C1 segment of cervical spinal cord (tissue), 14 donors: Measurements from ENCODE around the gene MAPKAPK3.
A peak's percentile ranks its signal among the peaks of the same experiment; 100 is the strongest.

Experiments used
- DNase-seq, 14 donors: peaks; one replicate each; lab custom pipeline; 2025; lab: John Stamatoyannopoulos, UW

MAPKAPK3 gene

DNA sequence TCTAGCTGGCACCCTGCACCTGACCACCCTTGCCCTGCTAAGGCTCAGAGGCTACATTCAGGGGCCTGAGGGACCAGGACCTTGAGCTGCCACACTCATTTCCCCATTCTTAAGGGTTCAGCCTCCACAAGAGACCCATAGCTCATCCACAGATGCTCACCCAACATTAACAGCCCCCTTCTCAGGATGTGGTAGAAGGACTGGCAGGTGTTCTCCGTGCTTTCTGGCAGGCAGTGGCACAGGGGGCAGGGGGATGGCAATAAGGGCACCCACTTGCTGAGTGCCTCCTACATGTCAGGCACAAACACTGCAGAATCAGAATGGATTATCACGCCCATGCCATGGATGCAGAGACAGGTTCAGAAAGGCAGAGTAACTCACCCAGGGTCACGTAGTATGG, 9.4 kb downstream of the MAPKAPK3 start:
- no peak for DNase-seq

DNA sequence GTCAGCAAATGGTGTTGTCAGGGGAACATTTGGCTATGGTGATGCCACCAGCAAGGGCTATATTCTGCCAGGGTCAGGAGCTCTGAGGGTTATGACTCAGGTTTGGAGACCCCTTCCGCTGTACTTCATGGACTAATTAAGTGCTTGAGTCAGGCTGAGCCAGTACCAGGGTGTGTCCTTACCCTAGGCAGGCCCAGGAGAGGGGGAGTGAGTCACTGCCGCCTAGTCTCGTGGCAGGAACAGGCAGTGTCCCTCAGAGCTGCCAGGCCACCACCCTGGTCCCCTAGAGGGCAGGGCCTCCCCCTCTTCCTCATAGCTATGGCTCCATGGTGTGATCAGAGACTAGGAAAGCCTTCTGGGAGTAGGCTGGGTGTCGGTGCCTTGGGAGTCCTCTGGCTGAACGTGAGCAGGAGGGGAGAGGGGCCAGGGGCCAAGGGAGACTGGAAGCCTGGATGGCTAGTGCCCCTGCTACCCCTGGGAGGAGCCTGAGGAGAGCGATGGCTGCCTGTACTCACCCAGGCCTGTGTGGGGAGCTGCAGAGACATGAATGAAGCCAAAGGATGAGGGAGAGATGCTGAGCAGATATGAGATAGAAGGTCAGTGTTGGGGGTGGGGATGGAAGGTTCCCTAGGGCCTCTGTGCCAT, 10.6 kb downstream of the MAPKAPK3 start:
- peak in 4 of 14 donors; percentile 8 to 74 (median 19) for DNase-seq

DNA sequence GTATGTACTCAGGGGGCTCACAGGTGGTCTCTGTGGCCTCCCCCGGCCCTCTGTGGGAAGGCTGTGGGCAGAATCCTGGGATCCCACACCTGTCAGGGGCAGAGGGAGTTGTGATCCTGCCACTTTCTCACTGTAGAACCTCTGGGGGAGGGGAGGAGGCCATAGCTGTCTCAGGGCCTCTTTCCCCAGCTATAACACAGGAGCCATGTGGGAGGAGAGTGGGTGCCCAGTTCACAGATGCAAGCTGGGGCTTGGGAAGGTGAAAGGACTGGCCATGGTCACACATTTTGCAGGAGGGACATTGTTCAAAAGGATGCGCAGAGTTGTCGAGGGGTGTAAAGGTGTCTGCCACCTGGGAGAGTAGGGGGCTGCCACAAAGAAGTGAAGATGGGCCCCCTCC, 11.7 kb downstream of the MAPKAPK3 start:
- no peak for DNase-seq

DNA sequence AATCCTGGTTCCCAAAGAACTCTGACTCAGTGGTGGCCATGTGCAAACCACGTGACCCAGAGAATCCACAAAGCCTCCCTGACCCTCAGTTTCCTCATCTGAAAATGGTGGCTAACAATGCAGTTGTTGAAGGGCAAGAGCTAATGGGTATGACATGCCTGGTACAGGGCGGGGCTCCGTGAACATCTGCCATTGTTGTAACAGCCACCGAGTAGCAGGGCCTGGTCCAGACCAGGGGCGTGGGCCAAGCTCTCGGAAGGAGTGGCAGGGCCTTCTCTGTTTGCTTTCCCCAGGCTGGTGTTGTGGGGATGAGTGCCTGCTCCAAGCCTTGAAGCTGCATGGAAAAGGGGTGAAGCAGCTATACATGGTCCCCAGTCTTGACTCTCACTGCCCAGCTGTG, 13.4 kb downstream of the MAPKAPK3 start:
- DNase-seq: no peak

DNA sequence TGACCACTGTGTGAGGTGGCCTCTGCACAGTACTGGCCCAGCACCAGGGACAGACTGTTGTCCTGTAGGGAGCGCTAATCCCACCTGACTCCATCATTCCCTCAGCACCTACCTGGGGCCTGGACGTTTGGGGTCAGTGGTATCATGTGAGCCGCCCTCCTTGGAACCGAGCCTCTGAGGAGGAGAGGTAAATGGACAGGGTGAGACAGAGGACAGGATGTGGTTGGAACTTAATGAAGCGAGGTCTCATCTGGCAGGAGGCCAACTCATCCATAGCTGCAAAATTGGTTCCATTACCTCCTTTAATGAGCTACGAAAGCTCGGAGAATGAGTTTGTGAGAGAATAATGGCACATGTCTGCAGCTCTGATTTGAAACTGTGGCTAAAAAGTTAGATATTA, 13.9 kb downstream of the MAPKAPK3 start:
- no peak for DNase-seq

DNA sequence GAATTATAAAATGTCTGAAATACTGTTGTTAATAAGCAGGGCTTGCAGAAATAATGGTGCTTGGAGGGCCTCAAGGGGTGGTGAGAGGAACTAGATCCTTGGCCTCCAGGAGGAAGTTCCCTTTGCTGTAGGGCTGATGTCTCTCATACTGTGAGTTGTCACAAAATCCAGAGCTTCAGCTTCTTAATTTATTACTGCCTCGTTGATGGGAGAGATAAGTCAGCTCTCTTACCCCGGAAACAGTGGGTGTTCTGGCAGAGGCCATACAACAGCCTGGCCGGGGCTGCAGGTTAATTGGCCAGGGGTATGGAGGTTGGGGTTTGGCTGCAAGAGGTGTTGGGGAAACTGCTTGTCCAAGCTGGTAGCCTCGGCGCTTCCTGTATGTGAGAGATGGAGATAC, 15.5 kb downstream of the MAPKAPK3 start:
- DNase-seq: no peak

DNA sequence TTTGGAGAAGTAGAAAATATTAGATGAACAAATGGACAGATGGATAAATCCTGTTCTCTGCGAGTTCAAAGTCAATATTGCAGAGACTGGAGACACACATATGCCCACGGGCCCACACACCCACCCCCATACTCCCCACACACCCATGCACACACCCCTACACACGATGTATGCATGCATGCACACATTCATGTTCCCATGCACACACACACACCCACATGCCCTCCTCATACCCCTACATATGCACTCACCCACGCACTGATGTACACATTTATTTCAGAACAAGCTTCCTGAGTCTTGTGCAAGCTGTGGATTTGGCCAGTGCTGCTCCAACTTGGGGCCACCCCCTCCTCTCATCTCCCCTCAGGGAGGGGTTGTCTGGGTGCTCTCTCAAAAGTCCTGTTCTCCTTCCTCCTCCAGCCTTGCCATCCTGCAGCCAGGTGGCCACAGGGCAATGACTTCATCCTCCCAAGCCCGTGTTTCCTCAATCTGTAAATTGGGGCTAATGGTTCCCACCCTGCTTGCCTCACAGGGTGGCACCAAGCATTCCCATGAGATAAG, 16.4 kb downstream of the MAPKAPK3 start:
- DNase-seq: no peak

DNA sequence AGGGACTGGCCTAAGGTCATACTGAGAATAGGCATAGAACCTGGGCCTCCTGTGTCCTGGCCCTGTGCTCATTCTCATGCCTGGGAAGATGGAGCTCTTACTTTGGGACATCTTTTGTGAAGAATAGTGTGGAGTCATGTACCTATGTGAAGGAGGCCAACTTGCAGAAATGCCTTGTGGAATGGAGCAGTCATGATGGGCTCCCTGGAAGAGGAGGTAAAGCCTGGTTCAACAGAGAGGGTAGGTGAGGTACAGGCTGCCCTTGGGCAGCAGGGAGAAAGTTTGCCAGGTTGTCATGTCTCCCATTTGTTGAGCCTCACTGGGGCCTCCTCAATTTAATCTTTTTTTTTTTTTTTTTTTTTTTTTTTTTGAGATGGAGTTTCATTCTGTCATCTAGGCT, 18.1 kb downstream of the MAPKAPK3 start:
- no peak for DNase-seq

DNA sequence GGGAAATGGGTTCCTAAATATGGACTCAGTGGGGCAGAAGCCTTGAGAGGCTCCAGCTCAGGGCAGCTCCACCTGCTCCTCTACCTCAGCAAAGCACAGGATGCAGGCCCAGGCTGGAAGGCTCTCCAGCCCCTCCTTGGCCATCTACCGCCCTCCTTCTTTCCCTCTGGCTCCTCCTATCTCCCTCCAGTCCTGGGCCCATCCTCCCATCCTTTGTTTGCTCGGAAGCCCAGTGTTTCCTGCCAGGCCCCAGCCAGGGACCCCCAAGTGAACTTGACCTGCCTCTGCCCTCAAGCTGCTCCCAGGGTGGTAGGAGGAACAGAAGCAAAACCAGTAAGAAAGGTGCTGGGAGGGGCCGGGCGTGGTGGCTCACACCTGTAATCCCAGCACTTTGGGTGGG, 20.1 kb downstream of the MAPKAPK3 start:
- no peak for DNase-seq

DNA sequence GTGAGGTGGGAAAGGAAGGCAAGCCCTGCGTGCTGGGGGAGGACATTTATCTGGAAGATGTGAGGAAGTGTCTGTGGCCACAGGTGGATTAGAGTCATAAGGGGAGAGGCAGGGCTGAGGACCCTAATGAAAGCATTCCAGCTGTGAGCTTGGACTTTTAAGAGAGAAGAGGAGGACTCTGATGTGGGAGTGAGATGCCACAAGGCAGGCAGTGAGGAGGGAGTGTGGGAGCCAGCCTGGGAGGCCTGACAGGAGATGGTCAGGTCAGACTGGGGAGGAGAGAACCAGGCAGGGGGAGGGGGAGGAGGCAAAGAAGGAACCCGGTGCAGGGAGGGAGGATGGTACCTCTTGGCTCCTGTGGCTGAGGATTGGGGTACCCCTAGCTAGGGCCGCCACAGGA, 21.0 kb downstream of the MAPKAPK3 start:
- DNase-seq: no peak

DNA sequence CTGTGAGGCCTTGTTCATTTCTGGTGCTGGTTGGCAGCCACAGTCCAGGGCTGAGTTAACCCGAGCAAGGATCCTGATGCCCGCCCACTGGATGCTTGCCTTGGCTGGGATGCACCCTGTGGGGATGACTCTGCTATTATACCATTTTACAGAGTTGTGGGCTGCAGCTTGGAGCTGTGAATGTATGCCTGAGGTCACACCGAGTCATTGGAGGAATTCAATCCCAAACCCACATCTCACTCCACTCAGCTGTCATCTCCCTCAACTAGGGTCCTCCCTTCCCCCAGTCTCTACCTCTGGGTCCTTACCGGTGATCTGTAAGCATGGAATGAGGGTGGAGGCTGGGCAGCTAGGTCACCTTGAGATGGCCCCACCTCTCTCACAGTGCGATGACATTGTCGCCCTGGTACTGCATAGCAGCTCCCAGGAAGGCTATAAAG, 22.1 kb downstream of the MAPKAPK3 start:
- no peak for DNase-seq

DNA sequence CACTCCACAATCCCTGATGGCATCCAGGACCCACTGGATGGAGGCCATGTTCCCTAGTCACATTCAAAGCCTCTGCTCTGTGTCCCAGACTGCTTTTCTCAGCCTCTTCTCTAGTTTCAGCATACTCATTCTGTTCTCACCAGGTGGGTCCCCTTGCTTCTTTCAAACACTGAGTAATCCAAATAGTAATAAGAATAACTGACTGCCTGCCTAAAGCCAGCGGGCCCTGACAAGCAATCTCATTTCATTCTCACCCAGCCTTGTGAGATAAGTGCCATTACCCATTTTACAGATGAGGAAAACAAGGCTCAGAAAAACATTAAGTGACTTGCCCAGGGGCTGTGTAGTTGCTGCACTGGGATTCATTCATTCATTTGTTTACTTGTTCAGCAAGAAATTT, 25.4 kb downstream of the MAPKAPK3 start:
- DNase-seq: no peak

DNA sequence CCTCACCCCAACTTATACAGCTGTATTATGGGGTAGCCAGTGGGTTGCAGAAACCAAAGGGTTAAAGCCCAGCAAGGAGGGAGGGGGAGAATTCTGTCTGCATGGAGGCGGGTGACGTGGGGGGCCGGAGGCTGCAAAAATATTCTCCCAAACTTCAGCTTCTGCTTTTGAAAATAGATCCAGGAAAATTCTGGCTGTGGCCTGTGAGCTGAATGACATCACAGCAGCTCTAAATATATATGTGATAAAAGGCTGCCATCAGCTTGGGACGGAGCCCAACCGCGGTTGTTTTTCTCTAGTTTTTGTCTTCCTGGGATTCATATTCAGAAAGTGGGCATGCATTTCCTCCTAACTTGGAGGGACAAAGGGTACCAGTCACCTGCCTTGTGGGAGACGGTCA, 27.6 kb downstream of the MAPKAPK3 start:
- DNase-seq: no peak

DNA sequence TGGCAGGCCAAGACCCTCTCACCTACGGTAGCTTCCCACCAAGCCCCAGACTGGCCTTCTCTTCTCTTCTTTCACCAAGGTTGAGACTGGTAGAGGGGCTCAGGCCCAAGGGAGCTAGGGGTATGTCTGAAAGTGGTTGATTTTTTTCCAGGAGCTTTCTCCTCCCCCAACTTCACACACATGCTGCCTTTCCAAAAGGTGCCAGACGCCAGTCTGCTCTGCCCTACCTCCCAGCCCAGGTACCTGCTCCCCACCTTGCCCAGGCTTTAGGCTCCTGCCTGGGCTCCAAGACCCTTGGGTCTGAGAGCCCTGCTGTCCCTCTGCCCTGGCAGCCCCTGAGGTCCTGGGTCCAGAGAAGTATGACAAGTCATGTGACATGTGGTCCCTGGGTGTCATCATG, 28.4 kb downstream of the MAPKAPK3 start:
- DNase-seq: no peak

DNA sequence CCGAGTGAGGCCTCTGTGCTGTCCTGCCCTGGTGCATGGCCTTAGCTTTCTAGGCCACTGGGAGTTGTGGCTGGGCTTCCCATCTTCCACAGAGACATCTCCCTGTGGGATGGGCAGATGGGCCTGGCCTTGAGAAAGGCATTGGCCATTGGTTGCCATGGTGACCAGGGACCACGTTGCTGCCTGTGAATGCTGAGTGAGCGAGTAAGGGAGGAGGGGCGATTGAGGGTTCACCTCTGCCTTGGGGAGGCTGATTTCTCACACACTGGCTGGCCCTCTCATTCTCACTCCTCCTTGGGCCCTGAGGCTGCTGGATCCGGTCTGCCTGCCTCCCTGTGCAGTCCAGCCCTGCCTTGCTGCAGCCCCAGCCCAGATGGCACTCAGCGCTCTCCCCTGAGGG, 31.4 kb downstream of the MAPKAPK3 start:
- DNase-seq: peak in 1 of 14 donors; percentile 44

DNA sequence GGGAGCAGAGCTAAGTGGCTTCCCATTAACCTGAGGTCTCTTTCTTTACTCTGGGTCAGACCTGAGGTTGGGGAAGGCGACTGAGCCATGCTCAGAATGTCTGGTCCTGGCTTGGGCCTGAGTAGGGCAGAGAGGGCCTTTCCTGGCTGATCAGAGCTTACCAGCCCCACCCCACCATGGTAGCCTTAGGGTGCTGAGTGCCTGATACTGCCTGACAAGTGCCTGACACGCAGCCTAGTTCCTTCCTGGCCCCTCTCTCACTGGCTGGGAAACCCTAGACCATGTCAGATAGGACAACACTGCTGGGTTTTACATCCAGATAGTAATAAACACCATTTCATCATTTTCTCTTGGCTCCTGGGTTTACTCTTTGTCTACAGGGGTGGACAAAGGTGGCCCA, 32.0 kb downstream of the MAPKAPK3 start:
- no peak for DNase-seq

DNA sequence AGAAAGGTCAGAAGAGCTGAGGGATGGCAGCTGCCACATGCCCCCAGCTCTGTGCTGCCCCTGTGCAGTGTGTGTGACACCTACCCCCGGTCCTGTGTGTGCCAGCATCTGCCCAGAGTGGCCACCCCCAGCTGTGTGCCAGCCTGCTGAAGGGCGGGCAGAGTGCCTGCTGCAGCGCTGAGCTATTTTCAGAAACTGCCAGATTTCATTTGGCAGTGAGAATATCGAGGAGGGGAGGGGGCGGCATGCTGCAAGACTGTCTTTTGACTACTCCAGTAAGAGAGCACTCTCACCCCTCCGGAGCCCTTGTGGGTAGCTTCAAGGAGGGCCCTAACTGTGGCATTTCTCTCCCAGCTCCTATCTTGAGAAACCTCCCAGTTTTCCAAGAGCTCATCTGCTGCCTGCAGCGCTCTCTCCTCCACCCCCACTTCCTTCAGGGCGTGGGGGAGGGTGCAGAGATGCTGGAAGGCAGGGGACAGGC, 32.5 kb downstream of the MAPKAPK3 start:
- peak in 9 of 14 donors; percentile 23 to 57 (median 34) for DNase-seq

DNA sequence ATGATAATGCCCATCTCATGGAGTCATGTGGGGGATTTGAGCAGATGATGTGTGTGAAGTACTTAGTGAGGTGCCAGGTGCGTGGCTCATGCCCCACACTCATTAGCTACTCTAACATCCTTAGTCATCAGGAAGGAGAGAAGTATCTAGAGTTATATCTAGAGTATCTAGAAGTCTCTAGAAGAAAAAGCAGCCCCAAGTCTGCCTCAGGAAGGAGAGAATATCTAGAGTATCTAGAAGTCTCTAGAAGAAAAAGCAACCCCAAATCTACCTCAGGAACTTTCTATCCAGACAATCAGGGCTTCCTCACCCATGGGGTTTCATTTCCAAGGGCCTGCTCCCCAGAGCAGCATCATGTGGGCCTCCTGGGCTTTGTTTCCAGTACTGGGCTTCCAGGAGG, 33.1 kb downstream of the MAPKAPK3 start:
- DNase-seq: no peak

DNA sequence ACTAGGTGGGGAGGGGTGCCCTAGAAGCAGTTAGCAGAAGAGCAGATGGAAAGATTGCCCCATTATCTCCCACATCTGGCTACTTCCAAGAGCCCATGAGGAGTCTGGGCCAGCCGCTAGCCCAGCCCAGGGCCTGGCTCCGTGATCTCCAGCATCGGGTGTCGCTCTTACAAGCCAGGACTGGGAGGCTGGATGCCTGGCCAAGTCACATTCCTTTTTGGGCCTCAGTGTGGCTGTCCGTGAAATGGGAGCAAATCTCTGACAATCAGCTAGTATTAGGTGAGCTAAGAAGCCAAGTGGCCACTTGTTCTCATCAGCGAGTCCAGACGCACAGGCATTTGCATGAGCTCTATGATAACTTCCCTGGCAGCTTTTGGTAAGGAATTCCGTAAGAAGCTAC, 34.5 kb downstream of the MAPKAPK3 start:
- no peak for DNase-seq

DNA sequence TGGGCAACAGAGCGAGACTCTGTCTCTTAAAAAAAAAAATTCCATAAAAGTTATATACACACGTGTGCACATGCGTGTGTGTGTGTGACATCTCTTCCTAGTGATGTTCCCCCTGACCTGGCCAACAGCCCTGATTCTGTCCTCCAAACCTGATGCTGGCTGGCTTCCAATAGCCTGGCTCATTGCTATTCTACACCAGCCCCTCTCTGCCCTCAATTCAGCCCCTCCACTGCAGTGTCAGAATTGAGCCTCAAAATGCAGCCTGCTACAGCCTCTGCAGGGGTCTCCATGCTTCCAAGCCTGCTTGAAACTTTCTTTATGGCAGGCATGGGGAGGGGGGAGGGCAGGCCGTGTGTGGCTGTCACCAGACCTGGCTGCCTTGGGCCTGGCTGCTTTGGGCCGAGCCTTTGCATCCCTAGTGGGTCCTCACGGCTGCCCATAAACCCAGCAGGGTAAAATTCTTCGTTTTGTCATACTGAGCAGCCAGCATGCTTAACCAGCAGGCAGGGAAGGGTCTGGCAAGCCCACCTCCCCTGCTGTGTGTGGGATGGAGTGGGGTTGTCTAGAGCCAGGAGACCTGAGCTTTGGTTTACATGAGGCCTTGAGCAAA, 35.1 kb downstream of the MAPKAPK3 start:
- DNase-seq: peak in 2 of 14 donors; percentile 7 to 36

DNA sequence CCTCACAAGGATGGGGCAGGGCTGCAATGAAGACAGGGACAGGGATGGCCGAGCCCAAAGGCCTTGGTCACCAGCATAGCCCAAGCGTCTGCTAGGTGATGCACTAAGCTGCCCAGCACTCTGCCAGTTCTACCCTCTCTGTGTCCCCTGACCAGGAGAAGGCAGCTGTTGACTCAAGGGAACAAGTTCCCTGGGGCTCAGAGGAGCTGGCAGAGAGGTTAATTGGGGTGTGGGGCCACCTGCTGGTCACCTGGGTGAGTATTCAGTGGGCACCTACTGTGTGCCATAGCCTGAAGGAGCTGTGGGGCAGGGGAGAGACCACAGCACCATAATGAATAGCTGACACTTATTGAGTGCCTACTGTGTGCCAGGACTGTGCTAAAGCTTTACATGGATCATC, 35.8 kb downstream of the MAPKAPK3 start:
- peak in 2 of 14 donors; percentile 9 to 15 for DNase-seq

DNA sequence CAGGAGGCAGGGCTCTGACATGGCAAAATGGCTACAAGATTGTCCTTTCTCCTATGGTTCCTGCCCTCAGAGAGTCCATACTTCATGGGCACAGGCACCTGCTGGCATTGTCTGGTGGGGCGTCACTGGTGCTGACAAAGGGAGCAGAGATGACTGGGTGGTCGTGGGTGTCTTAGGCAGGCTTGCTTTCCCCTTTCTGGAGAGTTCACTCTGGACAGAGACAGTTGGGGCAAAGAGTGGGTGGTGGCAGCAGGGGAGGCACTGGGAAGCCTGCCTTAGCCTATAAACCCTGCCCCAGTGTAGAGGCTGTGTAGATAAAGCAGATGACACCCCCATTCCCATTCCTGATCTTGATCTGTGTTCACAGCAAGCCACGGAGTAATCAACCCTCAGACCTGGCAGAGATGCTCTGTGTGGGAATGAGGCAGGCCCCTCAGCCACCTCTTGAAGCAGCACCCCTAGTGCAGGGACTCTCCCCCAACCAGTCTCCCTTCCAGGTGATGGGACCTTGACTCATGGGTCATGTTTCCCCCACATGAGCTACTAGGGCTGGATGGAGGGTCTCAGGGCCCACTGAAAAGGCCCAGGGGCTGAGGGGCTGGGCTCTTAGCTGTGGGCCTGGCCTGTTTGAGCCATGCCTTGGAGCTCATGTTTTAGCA, 37.1 kb downstream of the MAPKAPK3 start:
- DNase-seq: no peak
